T1000 (cell line): ENCODE measurements around the gene LMTK3.

ENCODE experiments used
- DNase-seq: peaks from one replicate; lab custom pipeline; 2025; ENCODE audit warnings: mixed read lengths; lab: John Stamatoyannopoulos, UW

Gene LMTK3

GRCh38 chr19:48511800-48512503 is at the start of gene LMTK3:
TSS of gene LMTK3 (minus strand) at chr19:48511835. CDS start at chr19:48511576, 259 bp downstream.
- DNase-seq: peak; percentile 13

- DNase-seq: no peak
These were observed 49.8 kb upstream of the LMTK3 start for GRCh38 chr19:48561412-48561811.

DNA sequence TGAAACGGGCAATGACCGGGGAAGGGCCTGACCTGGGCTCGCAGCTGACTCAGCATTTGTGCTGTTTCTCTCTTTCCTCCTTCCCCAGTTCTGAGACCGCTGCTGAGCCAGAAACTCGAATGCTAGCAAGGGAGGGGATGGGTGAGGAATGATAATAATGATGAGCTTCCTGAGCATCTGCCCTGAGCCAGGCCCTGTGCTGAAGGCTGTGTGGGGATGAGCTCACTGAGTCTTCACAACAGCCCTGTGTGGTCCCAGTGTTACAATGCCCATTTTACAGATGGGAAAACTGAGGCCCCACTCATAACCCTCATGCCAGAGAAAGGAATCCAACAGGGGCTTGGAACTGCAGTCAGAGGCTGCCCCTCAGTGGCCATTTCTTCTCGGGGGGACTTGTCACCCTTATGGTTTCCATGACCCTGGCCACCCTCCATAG is 48.5 kb upstream of the LMTK3 start:
- no peak for DNase-seq

DNA sequence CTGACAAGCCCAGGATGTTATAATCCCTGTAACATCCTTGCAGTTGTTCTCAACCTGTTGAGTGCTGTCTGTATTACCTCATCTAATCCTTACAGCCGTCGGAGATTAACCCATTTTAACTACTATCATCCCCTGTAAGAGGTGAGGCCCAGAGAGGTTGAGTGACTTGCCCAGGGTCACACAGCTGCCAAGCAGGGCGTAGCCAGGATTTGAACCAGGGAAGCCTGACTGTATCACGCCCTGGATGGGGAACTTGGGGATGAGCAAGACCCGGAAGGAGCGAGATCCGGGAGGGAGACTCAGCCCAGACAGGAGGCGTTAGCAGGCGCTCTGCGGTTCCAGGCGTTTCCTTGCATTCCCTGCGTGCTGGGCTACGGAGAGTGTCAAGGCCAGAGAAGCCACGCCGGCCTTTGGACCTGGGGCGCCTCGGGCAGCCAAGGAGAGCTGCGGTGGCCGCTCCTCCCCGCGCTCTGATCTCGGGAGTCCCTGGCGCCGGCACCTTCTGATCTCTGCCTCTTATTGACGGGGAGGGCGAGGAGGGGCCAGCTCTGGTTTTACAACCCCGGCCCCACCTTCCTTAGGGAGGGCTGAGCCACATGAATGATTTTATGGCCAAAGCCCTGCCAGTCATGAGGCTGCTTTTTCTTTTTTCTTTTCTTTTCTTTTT is 46.5 kb upstream of the LMTK3 start:
- DNase-seq: no peak

DNA sequence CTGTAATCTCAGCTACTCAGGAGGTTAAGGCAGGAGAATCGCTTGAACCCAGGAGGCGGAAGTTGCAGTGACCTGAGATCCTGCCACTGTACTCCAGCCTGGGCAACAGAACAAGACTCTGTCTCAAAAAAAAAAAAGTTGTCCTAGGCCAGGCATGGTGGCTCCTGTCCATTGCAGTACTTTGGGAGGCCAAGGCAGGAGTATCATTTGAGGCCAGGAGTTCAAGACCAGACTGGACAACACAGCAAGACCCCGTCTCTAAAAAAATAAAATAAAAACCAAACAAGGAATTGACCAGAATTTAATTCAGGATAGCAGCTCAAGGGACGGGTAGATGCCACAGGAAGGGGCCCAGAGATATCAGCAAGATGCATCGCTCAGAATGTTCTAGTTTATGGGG is 45.2 kb upstream of the LMTK3 start:
- no peak for DNase-seq

DNA sequence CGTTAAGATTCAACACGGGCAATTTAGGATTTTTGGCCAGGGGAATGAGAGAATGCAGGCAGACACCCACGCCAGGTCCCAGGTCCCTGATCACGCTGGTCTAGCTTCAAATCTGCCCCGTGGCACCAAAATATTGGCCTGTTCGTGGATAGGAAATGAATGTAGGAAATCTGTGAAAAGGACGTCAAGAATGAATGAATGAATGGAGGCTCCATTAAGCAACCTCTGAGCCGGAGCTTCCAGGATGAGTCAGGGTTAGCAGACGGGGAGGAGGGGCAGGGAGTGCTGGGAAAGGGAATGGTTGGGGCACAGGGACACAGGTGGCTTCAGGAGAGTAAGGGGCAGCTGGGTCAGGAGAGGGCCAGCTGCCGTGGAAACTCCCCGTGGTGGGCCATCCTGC is 44.5 kb upstream of the LMTK3 start:
- DNase-seq: no peak

GRCh38 chr19:48554385-48555091 is 42.9 kb upstream of the LMTK3 start:
- no peak for DNase-seq

DNA sequence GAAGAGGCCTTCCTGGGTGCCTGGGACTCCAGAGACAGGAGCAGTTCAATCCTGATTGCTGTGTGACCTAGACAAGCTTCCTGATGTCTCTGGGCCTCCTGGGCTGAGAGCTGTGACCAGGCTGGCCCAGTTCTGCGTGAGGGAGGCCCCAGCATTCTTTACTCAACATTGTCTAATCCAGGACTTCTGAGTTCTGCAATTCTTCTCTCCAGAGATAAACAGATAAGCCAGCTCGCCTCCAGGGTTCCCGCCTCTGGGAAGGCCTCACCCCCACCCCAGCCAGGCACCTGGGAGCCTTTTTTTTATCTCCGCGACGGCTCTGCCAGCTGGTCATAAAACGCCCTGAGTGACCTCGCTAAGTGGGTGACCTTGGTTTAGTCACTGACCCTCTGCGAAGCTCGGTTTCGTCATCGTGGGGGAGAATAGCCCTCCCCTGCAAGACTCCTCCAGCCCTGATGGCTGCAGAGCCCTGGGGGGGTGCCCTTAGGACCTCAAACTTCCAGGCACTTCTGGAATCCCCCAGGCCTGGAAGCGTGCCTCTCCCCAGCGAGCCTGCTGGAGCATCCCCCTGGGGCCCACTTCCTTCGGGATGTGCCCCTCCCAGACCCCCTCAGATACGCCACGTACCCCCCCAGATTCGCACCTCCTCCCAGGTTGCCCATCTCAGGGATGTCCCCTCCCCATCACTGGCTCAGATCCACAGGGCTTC is 42.2 kb upstream of the LMTK3 start:
- DNase-seq: peak; percentile 89

DNA sequence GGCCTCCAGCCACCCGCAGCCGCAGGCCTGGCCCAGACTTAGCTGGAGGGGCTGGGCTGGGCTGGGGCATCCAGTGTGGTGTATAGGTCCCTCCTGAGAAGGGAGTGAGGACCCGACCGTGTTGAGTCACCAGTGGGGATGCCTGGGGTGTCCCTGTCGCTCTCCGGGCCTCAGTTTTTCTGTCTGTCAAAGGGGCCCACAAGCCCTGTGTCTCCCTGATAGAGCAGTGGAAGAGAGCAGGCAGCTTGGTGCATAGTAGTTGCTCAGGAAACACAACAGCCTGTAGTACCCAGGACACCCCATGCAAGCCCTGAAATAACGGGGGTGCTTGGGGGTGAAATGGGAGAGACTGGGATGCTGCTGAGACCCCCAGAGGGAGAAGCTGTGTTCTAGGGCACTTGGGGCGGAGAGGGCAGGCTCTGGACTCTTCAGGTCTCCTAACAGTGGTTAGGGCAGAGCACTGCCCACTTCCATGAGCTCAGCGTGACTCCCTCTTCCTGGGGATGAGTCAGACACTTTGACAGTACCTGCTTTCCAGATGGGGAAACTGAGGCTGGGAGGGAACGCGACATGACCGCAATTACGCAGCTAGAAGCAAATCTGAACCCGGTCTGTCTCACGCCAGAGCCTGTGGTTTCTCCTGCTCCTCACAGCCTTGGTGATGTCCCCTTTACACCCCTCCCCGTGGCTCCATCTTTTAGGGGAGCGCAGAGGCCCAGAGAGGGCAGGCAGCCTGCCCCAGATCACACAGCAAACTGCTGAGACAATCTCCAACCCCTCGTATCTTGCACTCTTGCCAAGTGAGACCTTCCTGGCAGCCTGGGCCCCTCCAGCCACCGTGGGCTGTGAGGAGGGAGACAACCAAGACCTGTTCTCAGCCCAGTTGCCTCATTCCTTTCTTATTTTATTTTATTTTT is 41.0 kb upstream of the LMTK3 start:
- no peak for DNase-seq

- no peak for DNase-seq
These were observed 40.0 kb upstream of the LMTK3 start, which contains the start of gene SULT2B1 for GRCh38 chr19:48551437-48552302. TSS of gene SULT2B1 (plus strand) at chr19:48552172. CDS start at chr19:48552253, 81 bp downstream.

DNA sequence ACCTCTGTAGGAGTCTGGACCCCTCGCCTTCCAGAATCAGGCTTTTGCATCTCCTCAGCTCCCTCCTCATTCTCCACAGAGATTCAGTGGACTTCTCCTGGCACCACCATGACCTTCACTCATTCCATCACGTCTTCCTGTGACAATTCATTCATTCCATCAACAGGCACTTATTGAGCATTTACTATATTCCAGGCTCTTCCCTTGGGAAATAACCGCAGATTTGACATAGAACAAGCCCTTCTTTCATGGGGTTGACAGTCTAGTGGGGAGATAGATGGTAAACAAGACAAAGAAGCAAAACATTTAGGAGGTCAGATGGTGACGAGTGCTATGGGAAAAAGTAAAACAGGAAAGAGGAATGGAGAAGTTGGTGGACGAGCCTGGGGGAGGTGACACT is 37.7 kb upstream of the LMTK3 start:
- no peak for DNase-seq

DNA sequence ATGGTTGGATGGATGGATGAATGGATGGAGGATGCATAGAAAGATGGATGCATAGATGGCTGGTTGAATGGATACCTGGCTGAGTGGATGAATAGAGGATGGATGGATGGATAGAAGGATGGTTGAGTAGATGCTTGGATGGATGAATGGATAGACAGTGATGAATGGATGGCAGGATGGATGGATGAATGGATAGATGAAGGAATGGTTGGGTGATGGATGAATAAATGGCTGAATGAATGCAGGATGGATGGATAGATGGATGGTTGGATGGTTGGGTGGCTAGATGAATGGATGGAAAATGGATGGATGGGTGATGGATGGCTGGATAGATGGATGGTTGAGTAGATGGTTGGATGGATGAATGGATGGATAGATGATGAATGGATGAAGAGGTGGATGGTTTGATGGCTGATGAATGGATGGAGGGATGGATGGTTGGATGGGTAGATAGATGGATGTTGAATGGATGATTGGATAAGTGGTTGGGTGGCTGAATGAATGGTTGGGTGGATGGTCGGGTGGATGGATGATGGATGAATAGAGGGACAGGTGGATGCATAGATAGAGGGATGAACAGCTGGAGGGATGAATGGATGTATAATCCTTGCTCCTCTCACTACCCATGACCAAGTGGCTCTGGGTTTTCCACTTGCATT is 36.7 kb upstream of the LMTK3 start:
- no peak for DNase-seq

GRCh38 chr19:48547722-48548121 is 36.1 kb upstream of the LMTK3 start:
- DNase-seq: no peak

DNA sequence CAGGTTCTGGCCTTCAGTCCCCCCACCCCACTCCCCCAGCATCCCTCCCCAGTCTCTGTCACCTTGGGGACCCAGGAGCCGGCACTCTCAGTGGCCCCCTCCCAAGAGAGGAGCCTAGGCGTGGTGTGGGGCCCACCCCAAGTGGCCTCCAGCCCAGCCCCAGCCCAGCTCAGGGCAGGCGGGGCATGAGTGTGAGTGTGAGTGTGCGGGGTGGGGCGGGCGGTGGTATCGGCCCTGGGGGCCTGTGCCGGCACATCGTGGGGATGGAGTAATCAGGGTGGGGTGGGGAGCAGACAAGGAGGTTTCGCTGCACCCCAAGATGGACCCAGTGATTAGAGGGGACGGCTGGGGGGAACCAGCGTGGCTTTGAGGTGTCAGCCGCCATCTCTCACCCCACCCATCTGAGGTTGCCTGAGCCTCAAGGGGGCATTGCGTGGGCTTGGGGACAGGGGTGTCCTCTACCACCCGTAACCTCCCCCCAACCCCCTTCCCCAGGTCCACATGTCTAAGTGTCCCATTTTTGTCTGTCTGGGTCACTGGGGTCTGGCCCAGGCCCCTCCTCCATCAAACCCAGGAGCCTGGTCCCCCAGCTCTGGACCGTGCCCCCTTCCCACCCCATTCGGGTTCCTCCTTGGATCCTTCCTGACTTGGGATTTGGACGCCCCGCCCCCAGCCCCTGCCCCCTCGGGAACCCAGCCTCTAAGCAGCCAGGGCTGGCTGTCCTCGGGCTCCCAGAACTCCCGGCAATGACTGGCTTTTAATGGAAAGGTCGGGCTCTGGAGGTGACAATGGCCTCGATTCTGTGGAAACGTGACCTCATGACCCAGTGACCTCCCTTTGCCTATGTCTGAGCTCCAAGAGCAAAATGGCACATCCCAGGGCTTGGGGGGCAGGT is 33.5 kb upstream of the LMTK3 start:
- DNase-seq: no peak

GRCh38 chr19:48543121-48543710 is 31.6 kb upstream of the LMTK3 start:
- DNase-seq: peak; percentile 13

DNA sequence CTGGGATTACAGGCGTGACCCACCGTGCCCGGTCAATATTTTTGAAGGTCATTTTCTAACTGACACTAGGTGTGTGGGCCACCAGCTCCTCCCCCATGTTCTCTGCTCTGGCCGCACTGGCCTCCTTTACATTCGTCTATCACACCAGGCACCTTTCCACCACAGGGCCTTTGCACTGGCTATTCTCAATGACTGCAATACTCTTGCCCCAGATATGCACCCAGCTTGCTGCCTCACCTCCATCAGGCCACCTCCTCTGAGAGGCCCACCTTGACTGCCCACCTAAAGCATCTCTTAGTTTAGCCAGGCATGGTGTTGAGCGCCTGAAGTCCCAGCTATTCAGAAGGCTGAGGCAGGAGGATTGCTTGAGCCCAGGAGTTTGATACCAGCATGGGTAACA is 30.2 kb upstream of the LMTK3 start:
- no peak for DNase-seq

DNA sequence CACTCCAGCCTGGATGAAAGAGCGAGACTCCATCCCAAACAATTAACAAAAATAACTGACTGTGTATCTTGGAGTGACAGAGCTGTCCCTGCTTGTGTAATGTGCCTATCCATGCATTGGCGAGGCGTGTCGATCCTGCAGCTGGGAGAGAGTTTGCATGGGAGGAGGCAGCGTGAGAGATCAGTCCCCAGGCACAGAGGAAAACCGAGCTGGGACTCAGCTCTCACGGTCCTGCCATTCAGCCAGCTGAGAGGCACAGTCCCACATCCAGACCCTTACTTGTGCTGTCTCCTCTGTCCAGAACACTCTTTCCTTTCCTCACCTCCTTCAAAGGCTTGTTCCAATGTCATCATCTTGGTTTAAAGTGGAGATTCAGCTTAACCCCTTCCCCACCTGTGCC is 28.5 kb upstream of the LMTK3 start:
- no peak for DNase-seq

DNA sequence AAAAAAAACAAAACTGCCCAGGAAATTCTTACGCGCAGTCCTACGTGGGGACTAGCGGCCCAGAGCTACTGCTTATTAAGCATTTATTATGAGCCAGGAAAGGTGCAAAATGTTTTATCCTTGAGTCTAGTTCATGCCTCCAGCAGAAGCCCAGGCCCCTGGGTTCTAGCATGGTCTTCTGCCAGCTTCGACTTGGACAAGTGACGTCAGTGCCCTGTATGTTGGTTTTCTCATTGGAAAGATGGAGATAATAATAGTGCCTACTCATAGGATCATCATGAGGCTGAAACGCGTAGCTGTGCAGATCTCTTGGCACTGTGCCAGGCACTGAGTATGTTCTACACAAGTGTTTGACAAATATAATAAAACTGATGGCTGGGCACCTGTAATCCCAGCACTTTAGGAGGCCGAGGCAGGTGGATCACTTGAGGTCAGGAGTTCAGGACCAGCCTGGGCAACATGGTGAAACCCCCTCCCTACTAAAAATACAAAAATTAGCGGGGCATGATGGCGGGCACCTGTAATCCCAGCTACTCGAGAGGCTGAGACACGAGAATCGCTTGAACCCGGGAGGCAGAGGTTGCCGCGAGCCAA is 28.0 kb upstream of the LMTK3 start:
- DNase-seq: peak; percentile 29
